H1 (cell line): Measurements from ENCODE around the gene PRDM2. TPM values are rescaled to one million over a fixed set of nuclear protein-coding genes. Genes with fewer than 3 reads are reported as not detected.

Experiments
- CTCF ChIA-PET: fragments of 300-600 bp; sonication (Branson Sonifier 250); formaldehyde crosslinking; loops from one replicate; lab custom pipeline; 2021; ENCODE audit not compliant: partially characterized antibody; lab: Charles Lee
- POLR2A ChIA-PET: fragments of 300-600 bp; sonication (Branson Sonifier 250); formaldehyde crosslinking; loops from one replicate; lab custom pipeline; 2021; ENCODE audit warnings: inconsistent platforms; ENCODE audit not compliant: partially characterized antibody; lab: Charles Lee
- DNase-seq, 2 experiments: peaks; one replicate each; pipeline versions ENCODE4 v3.0.0 to v3.0.0-alpha.2; 2010 to 2022; ENCODE audit warnings: low spot score in 2 of 2, low read depth in 1 of 2, mixed read lengths in 1 of 2
- FAIRE-seq: peaks from 2 replicates; lab custom pipeline; 2011; peaks lifted over from hg19 to GRCh38; lab: Jason Lieb, UNC
- H2AFZ ChIP-seq: 2 replicates; pipeline ENCODE4 v1.8.1; 2012; ENCODE audit warnings: low read length, inconsistent platforms
- H2AK5ac ChIP-seq: 2 replicates; pipeline ENCODE4 v1.6.1; 2013; ENCODE audit warnings: low read depth, low read length
- H2BK120ac ChIP-seq: replicated peaks from 2 replicates; pipeline ENCODE3; 2013; ENCODE audit warnings: low read depth, low read length, inconsistent platforms
- H2BK12ac ChIP-seq: 2 replicates; pipeline ENCODE4 v1.6.1; 2013; ENCODE audit warnings: low read depth, low read length
- H2BK15ac ChIP-seq: 2 replicates; pipeline ENCODE4 v1.6.1; 2013; ENCODE audit warnings: low read length
- H2BK20ac ChIP-seq: 2 replicates; pipeline ENCODE4 v1.6.1; 2013; ENCODE audit warnings: low read length
- H2BK5ac ChIP-seq: 2 replicates; pipeline ENCODE4 v1.6.1; 2013; ENCODE audit warnings: low read depth, low read length
- H3K14ac ChIP-seq: 2 replicates; pipeline ENCODE4 v1.6.1; 2013; ENCODE audit warnings: inconsistent platforms; ENCODE audit not compliant: insufficient read length
- H3K18ac ChIP-seq: 2 replicates; pipeline ENCODE4 v1.6.1; 2013; ENCODE audit warnings: low read length; ENCODE audit errors: extremely low read depth
- H3K23ac ChIP-seq: 2 replicates; pipeline ENCODE4 v1.6.1; 2013; ENCODE audit warnings: inconsistent platforms; ENCODE audit not compliant: insufficient read length
- H3K23me2 ChIP-seq: 2 replicates; pipeline ENCODE4 v1.6.1; 2013; ENCODE audit warnings: low read depth, low read length
- H3K27ac ChIP-seq: 2 replicates; pipeline ENCODE4 v1.6.1; 2011; ENCODE audit warnings: low read depth, low read length, inconsistent platforms
- H3K27me3 ChIP-seq, 4 experiments: replicated peaks in 1 of 4; 1 replicate in 1 of 4; 2 replicates in 3 of 4; pipeline versions ENCODE4 v1.6.1 to v1.8.1; 2011 to 2013; ENCODE audit warnings: low read length in 3 of 4, mild to moderate bottlenecking in 3 of 4, inconsistent platforms in 2 of 4, mixed read lengths in 2 of 4, moderate library complexity in 1 of 4; ENCODE audit not compliant: control insufficient read depth in 3 of 4, insufficient read depth in 3 of 4; ENCODE audit errors: extremely low read depth in 1 of 4
- H3K36me3 ChIP-seq, 4 experiments: 2 replicates each; pipeline versions ENCODE4 v1.6.1 to v1.8.1; 2011 to 2013; ENCODE audit warnings: mild to moderate bottlenecking in 4 of 4, low read length in 3 of 4, moderate library complexity in 2 of 4, control low read depth in 1 of 4, inconsistent platforms in 1 of 4; ENCODE audit not compliant: insufficient read depth in 4 of 4, control insufficient read depth in 2 of 4
- H3K4ac ChIP-seq: replicated peaks from 2 replicates; pipeline ENCODE3; 2013; ENCODE audit warnings: low read length, low read depth, mixed read lengths, inconsistent platforms; ENCODE audit not compliant: insufficient read length
- H3K4me1 ChIP-seq, 4 experiments: replicated peaks in 1 of 4; 1 replicate in 1 of 4; 2 replicates in 3 of 4; pipeline versions ENCODE4 v1.6.1 to v1.8.1; 2011 to 2013; ENCODE audit warnings: low read length in 3 of 4, inconsistent platforms in 2 of 4, mixed read lengths in 1 of 4; ENCODE audit not compliant: insufficient read depth in 4 of 4, control insufficient read depth in 3 of 4
- H3K4me2 ChIP-seq, 2 experiments: 2 replicates each; pipeline versions ENCODE4 v1.6.1 to v1.8.1; 2011 to 2013; ENCODE audit warnings: low read depth in 2 of 2, low read length in 2 of 2, control low read depth in 1 of 2, inconsistent platforms in 1 of 2, mild to moderate bottlenecking in 1 of 2; ENCODE audit not compliant: insufficient read depth in 1 of 2
- H3K4me3 ChIP-seq, 4 experiments: fragments of 200-600, 300-600 bp in 1 of 4; sonication (generic), shearing (Covaris generic), sonication (Bioruptor Twin) in 1 of 4; 2 replicates each; pipeline versions ENCODE4 v1.5.1 to v1.8.1; 2011 to 2016; ENCODE audit warnings: low read length in 4 of 4, low read depth in 3 of 4, control low read depth in 2 of 4, inconsistent platforms in 2 of 4, mild to moderate bottlenecking in 2 of 4, mixed read lengths in 1 of 4, moderate library complexity in 1 of 4; ENCODE audit not compliant: insufficient read depth in 2 of 4; ENCODE audit errors: extremely low read depth in 1 of 4
- H3K56ac ChIP-seq: replicated peaks from 2 replicates; pipeline ENCODE3; 2013; ENCODE audit warnings: low read depth, mild to moderate bottlenecking, mixed read lengths, low read length, inconsistent platforms; ENCODE audit not compliant: insufficient read length
- H3K79me1 ChIP-seq: 2 replicates; pipeline ENCODE4 v1.6.1; 2013; ENCODE audit warnings: low read depth, low read length, control low read depth
- H3K79me2 ChIP-seq, 2 experiments: 2 replicates each; pipeline versions ENCODE4 v1.6.1 to v1.8.1; 2012 to 2013; ENCODE audit warnings: low read length in 2 of 2, mild to moderate bottlenecking in 2 of 2, inconsistent platforms in 1 of 2; ENCODE audit not compliant: insufficient read depth in 2 of 2, control insufficient read depth in 1 of 2
- H3K9ac ChIP-seq, 4 experiments: replicated peaks in 1 of 4; 1 replicate in 1 of 4; 2 replicates in 3 of 4; pipeline versions ENCODE4 v1.6.1 to v1.8.1; 2011 to 2013; ENCODE audit warnings: low read depth in 3 of 4, low read length in 3 of 4, control low read depth in 2 of 4, mild to moderate bottlenecking in 2 of 4, moderate library complexity in 2 of 4, inconsistent platforms in 1 of 4; ENCODE audit errors: extremely low read depth in 1 of 4
- H3K9me3 ChIP-seq, 2 experiments: 2 replicates each; pipeline versions ENCODE4 v1.6.1 to v1.8.1; 2012 to 2013; ENCODE audit warnings: mild to moderate bottlenecking in 2 of 2, moderate library complexity in 2 of 2, control low read depth in 1 of 2, inconsistent platforms in 1 of 2, low read depth in 1 of 2, low read length in 1 of 2, mixed read lengths in 1 of 2; ENCODE audit not compliant: insufficient read depth in 2 of 2
- H4K20me1 ChIP-seq, 2 experiments: replicated peaks in 1 of 2; 2 replicates each; pipeline versions ENCODE3 to v1.8.1; 2011 to 2013; ENCODE audit warnings: inconsistent platforms in 2 of 2, low read length in 2 of 2, mild to moderate bottlenecking in 1 of 2; ENCODE audit not compliant: insufficient read depth in 2 of 2, control insufficient read depth in 1 of 2
- H4K5ac ChIP-seq: 2 replicates; pipeline ENCODE4 v1.6.1; 2013; ENCODE audit warnings: low read length, low read depth, mixed read lengths, inconsistent platforms; ENCODE audit not compliant: insufficient read length
- H4K8ac ChIP-seq: 2 replicates; pipeline ENCODE4 v1.8.0; 2013; ENCODE audit warnings: mild to moderate bottlenecking, moderate library complexity, low read length, inconsistent platforms; ENCODE audit not compliant: insufficient read depth; ENCODE audit errors: extremely low read depth
- H4K91ac ChIP-seq: replicated peaks from 2 replicates; pipeline ENCODE3; 2013; ENCODE audit warnings: low read length, mixed read lengths, inconsistent platforms; ENCODE audit not compliant: insufficient read length
- CBX8 ChIP-seq: fragments of 300-800, 300-1000 bp; sonication (generic); IDR thresholded peaks from 2 replicates; pipeline ENCODE4 v1.7.1; 2016; ENCODE audit warnings: low read depth, low read length, borderline replicate concordance
- CTBP2 ChIP-seq: IDR thresholded peaks from 2 replicates; pipeline ENCODE4 v1.7.0; 2011; ENCODE audit warnings: borderline replicate concordance, mild to moderate bottlenecking, moderate library complexity, mixed read lengths, low read length; ENCODE audit not compliant: insufficient read depth, insufficient read length
- GTF2F1 ChIP-seq: IDR thresholded peaks from 2 replicates; pipeline ENCODE4 v1.6.1; 2012; ENCODE audit warnings: low read depth, low read length, improper control_type of control experiment, borderline replicate concordance
- HDAC2 ChIP-seq, 2 experiments: fragments of 300-600 bp in 1 of 2; sonication (generic) in 1 of 2; IDR thresholded peaks; 2 replicates each; pipeline ENCODE4 v1.6.1; 2011 to 2012; ENCODE audit warnings: low read depth in 2 of 2, low read length in 2 of 2, mild to moderate bottlenecking in 2 of 2, moderate library complexity in 2 of 2, borderline replicate concordance in 1 of 2, inconsistent platforms in 1 of 2
- HDAC6 ChIP-seq: IDR thresholded peaks from one replicate; pipeline ENCODE4 v1.7.1; 2012; ENCODE audit warnings: low read depth, mild to moderate bottlenecking, inconsistent platforms, low read length, moderate library complexity
- KDM4A ChIP-seq: IDR thresholded peaks from one replicate; pipeline ENCODE4 v1.7.1; 2012; ENCODE audit warnings: low read depth, mild to moderate bottlenecking, moderate library complexity, low read length, inconsistent platforms; ENCODE audit not compliant: severe bottlenecking
- RBBP5 ChIP-seq: IDR thresholded peaks from 2 replicates; pipeline ENCODE4 v1.7.1; 2012; ENCODE audit warnings: low read depth, mild to moderate bottlenecking, inconsistent platforms, low read length, moderate library complexity, borderline replicate concordance
- WGBS, 2 experiments: shearing (Covaris generic) in 1 of 2; methylation state at CpG; one replicate each; pipeline versions ENCODE4 v1.1.6 to v1.1.7; 2013 to 2015; ENCODE audit warnings: low lambda C conversion rate in 2 of 2, mixed read lengths in 2 of 2, inconsistent platforms in 1 of 2, low coverage in 1 of 2, missing lambda C conversion rate in 1 of 2; ENCODE audit not compliant: insufficient replicate concordance in 2 of 2, insufficient coverage in 1 of 2, insufficient read length in 1 of 2; ENCODE audit errors: extremely low coverage in 1 of 2, missing lambda C conversion rate in 1 of 2; 5-methylcytosine and 5-hydroxymethylcytosine counted together
- polyA plus RNA-seq, 7 experiments: library from polyadenylated mRNA; depleted of rRNA in 3 of 7; stranded (reverse) in 5 of 7; unstranded in 2 of 7; fragments of >200 nt in 5 of 7; fragments of 200-250 nt in 2 of 7; gene quantifications; 1 replicate in 5 of 7; 2 replicates in 1 of 7; 4 replicates in 1 of 7; pipeline versions ENCODE4 v1.2.1 to v1.2.3, GENCODE V29; 2011 to 2013; ENCODE audit warnings: missing spikeins in 2 of 7, mixed read lengths in 2 of 7
- total RNA-seq: library from RNA; stranded (reverse); fragmentation: NEBNext Ultra II Directional; extraction: Animal tissue kit (Norgen Biotek cat#: 25700); gene quantifications from 2 replicates; pipeline ENCODE4 v1.2.1, GENCODE V29; 2021

PRDM2 gene
- total and polyA plus RNA-seq, 2 of the 8 experiments (the other 6 are each of a cell fraction or from before 2014, with no cell fraction given), result 5.8 to 21.2 TPM

GRCh38 chr1:13823936-13824335, 123.9 kb downstream of the PRDM2 start:
- no peaks in the 10 kb centered on the region for H3K4me1 ChIP-seq
- no peak overlapping the region for H3K9ac ChIP-seq
- H3K23ac ChIP-seq, result no peak overlapping the region
- H3K14ac ChIP-seq, result no peak overlapping the region
- H3K56ac ChIP-seq, result no peak overlapping the region
- no peak overlapping the region for H3K4me2 ChIP-seq
- no peak overlapping the region for H2BK5ac ChIP-seq
- no peak overlapping the region for H3K27ac ChIP-seq
- H3K18ac ChIP-seq, result no peak overlapping the region
- no peak overlapping the region for H2BK12ac ChIP-seq
- peaks cover 0 to 2% (median 0%) of the 10 kb centered on the region in 4 experiments; a peak in 1 of 7 replicates for H3K27me3 ChIP-seq
- H4K8ac ChIP-seq, result no peak overlapping the region
- no peak overlapping the region for H2BK20ac ChIP-seq
- no peak overlapping the region for H2AK5ac ChIP-seq
- H2AFZ ChIP-seq, result no peak overlapping the region
- TF ChIP-seq HDAC2 (IDR thresholded peaks at IDR 0.05; ENCODE audit: borderline replicate concordance in 1 of 2, low read depth in 2 of 2, low read length in 2 of 2), result no peak
- no peak for TF ChIP-seq KDM4A
- TF ChIP-seq CBX8, result no peak
- TF ChIP-seq HDAC6, result no peak
- TF ChIP-seq RBBP5, result no peak
- TF ChIP-seq GTF2F1, result no peak
- TF ChIP-seq CTBP2, result no peak
- TF ChIP-seq, all 59 proteins: peak for 0
- Histone ChIP-seq H4K91ac (no peak overlapping the region), H3K79me1 (no peaks in the 10 kb centered on the region), H3K4me3 (no peak overlapping the region), H4K20me1 (no peaks in the 10 kb centered on the region), H2BK120ac (no peak overlapping the region), H4K5ac (no peak overlapping the region), H3K79me2 (no peaks in the 10 kb centered on the region), H3K4ac (no peak overlapping the region), H2BK15ac (no peak overlapping the region), H3K9me3 (no peaks in the 10 kb centered on the region; a peak in 1 of 4 replicates), H3K23me2 (no peaks in the 10 kb centered on the region), H3K36me3 (no peaks in the 10 kb centered on the region)
- no peak for FAIRE-seq
- ChIA-PET CTCF (interaction anchor here (0.6 to 0.7 kb wide), 2 partner anchors 22 to 1121 kb away, joined by 3 read pairs; no protein-coding TSS in a partner anchor), POLR2A (interaction anchor here (0.6 kb wide), 1 partner anchor 167 kb away, joined by 3 read pairs; no protein-coding TSS in a partner anchor)
- WGBS, 2 experiments, result 77% methylated on average over 11 of the region's 11 CpGs; no CpG with 5 or more reads in 1 of the 2 experiments
- no peak for DNase-seq
